Islet precursor cell (in vitro differentiated cells): Measurements from ENCODE around the gene RNF121.
A peak's percentile ranks its signal among the peaks of the same experiment; 100 is the strongest.

Experiments
- DNase-seq: peaks from one replicate; pipeline ENCODE4 v3.0.0-alpha.2; 2018

The RNF121 gene

GRCh38 chr11:72039031-72039855 is 110.4 kb downstream of the RNF121 start:
- DNase-seq = no peak

DNA sequence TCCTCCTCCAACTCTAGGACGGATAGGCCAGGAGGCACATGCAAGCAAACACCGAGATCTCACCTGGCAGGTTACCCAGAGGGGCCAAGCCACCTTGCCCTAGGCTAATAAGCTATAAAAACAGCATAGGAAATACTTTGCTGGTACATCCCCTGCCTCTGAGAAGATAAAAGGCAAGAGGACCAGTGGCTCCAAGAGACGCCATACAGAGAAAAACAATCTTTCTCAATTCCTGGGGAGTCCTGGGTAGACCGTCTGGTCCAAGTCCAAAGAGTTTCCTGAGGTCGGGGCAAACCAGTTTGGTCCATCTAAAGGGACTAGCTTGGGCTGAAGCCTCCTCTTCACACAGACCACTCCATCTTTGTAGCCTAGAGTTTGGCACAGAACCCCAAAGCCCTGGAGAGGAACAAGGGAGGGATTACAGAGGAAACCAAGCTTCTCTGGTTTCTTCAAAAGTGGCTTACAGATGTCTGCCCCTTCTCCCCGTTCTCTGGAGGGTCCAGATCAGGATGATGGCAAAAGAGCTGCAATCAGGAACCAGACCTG is 111.1 kb downstream of the RNF121 start:
- DNase-seq = no peak

- DNase-seq = peak; percentile 91
Observed at GRCh38 chr11:72040491-72041363, 111.9 kb downstream of the RNF121 start.

DNA sequence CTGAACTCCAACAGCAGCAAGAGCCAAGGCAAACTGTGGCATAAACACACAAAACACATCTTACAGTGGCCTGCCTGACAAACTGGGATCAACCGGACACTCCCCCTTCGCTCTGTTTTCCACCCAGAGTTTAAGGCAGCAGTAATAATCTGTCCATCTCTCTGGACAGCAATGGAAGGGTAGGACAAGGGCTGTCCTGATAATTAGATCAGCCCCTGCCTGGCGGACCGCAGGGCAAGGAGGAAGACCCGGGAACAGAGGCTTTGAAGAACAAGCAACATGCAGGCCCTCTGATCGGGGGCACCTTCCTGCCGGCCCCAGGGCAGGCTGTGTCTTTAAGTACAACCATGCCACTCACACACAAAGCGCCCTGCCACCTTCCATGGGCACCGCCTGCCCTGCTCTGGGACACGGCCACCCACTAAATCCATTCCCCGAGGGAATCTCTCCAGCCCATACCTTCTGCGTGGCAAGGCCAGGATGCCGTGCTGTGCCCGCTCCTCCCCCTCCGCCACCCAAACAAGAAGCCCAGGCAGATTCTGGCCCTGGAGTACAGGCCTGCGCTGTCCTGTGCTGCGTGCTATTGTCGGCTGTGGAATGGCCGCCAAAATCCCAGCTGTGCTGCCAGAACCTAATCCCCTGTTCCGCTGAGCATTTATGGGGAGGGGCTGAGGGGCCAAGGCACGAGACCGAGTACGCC is 112.7 kb downstream of the RNF121 start:
- peak; percentile 85 for DNase-seq

DNA sequence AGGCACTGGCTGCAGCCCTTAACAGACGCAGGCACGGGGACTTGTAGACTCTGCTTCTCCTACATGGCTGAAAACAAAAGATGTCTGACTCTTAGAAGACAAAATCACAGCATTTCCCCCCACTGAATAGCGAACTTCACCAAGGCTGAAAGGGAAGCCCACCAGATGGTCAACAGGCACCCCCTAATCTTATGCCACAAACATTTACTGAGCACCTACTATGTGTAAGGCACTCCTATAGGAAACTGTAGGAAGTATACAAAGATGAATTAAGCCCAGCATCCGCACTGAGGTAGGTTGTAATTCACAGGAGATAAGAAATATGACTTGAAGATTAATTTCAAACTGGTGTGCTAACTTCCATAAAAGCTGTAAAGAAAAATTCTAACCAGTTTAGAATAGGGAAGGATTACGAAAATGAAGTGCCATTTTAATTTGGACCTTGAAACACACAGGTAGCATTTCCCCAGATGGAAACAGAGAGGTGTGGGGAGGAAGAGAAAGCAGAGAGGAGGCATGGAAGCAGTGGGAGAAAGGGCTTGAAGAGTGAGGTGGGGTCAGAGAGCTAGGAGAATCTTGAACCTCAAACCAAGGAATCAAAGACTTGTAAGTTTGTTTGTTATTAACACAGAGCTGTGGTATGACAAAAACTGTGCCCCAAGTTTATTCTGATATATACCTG is 113.4 kb downstream of the RNF121 start:
- no peak for DNase-seq

GRCh38 chr11:72045849-72046248 is 117.0 kb downstream of the RNF121 start:
- no peak for DNase-seq
